Neural cell (in vitro differentiated cells): ENCODE data around the gene XPR1.

Experiments
- EP300 ChIP-seq: fragments of 450-650 bp; conservative IDR thresholded peaks from 2 replicates; pipeline ENCODE4 v1.6.1; 2014; ENCODE audit warnings: antibody characterized with exemption, mild to moderate bottlenecking, moderate library complexity; ENCODE audit not compliant: poor library complexity, severe bottlenecking
- EZH2 ChIP-seq: fragments of 200-600, 300-800 bp; shearing (Covaris generic), sonication (generic); IDR thresholded peaks from 2 replicates; pipeline ENCODE4 v1.6.1; 2014; ENCODE audit warnings: antibody characterized with exemption, low read length, borderline replicate concordance, mild to moderate bottlenecking; ENCODE audit not compliant: insufficient read depth, poor library complexity, severe bottlenecking
- MXI1 ChIP-seq: fragments of 450-650 bp; conservative IDR thresholded peaks from 2 replicates; pipeline ENCODE4 v1.6.1; 2014; ENCODE audit warnings: antibody characterized with exemption, mild to moderate bottlenecking; ENCODE audit not compliant: poor library complexity, severe bottlenecking
- POLR2AphosphoS5 ChIP-seq: IDR thresholded peaks from 2 replicates; pipeline ENCODE4 v1.6.1; 2012
- RAD21 ChIP-seq: fragments of 450-650 bp; conservative IDR thresholded peaks from 2 replicates; pipeline ENCODE4 v1.6.1; 2014; ENCODE audit warnings: antibody characterized with exemption, mild to moderate bottlenecking, moderate library complexity
- SMC3 ChIP-seq: fragments of 450-650 bp; conservative IDR thresholded peaks from 2 replicates; pipeline ENCODE4 v1.6.1; 2014; ENCODE audit warnings: antibody characterized with exemption, mild to moderate bottlenecking, moderate library complexity; ENCODE audit not compliant: poor library complexity
- TAF1 ChIP-seq: IDR thresholded peaks from 2 replicates; pipeline ENCODE4 v1.6.1; 2012; ENCODE audit warnings: low read depth
- TF ChIP-seq, protein P1 (sequence below): fragments of 450-650 bp; IDR thresholded peaks from 2 replicates; pipeline ENCODE4 v1.5.1; 2014; ENCODE audit warnings: antibody characterized with exemption, mild to moderate bottlenecking, moderate library complexity; ENCODE audit not compliant: poor library complexity, severe bottlenecking

DNA sequence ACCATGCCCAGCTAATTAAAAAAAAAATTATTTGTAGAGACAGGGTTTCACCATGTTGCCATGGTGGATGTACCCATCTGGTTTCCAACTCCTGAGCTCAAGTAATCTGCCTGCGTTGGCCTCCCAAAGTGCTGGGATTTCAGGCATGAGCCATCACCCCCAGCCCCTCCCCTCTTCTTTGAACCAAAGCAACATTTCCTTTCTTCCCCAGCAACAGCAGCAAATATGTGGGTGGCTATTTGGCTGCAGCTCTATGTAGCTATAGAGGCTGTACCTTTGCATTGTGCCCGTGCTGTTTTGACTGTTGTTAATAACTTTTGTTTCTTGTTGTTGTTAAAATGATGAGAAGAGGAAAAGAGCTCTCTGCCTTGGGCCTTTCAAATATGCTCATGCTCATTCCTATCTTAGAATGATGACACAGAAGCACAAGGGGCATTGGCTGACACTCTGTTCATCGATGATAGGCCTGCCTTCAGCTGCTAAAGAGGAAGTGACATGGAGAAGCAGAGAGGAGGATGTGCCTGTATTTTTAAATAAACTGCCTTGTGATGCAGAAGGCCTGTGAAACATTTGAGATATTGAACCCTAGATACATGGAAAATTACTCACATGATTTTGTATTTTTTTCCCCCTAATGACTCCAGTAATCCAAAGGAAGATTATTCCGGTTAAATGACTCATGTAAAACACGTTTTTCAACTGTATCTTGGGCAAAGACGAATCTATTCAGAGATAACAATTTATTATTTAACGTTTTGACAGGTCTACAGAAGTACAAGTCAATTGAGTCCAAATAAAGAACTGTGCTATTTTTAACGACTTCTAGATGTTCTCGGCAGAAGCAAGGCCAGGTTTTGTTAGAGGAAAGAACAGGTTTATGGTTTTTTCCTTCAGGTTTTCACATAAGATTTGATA, 20.5 kb upstream of the XPR1 start:
- TF ChIP-seq, protein P1, sequence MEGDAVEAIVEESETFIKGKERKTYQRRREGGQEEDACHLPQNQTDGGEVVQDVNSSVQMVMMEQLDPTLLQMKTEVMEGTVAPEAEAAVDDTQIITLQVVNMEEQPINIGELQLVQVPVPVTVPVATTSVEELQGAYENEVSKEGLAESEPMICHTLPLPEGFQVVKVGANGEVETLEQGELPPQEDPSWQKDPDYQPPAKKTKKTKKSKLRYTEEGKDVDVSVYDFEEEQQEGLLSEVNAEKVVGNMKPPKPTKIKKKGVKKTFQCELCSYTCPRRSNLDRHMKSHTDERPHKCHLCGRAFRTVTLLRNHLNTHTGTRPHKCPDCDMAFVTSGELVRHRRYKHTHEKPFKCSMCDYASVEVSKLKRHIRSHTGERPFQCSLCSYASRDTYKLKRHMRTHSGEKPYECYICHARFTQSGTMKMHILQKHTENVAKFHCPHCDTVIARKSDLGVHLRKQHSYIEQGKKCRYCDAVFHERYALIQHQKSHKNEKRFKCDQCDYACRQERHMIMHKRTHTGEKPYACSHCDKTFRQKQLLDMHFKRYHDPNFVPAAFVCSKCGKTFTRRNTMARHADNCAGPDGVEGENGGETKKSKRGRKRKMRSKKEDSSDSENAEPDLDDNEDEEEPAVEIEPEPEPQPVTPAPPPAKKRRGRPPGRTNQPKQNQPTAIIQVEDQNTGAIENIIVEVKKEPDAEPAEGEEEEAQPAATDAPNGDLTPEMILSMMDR = no peak
- TF ChIP-seq POLR2AphosphoS5 (no peak), MXI1 (peak; percentile 17), SMC3 (no peak), EZH2 (no peak), EP300 (peak; percentile 69), RAD21 (no peak), TAF1 (no peak)
